GM12865 (cell line): ENCODE results near the gene SPOCK1.

Experiments used
- DNase-seq: peaks from one replicate; pipeline ENCODE4 v3.0.0; 2010; ENCODE audit warnings: low read depth
- H3K4me3 ChIP-seq: 2 replicates; pipeline ENCODE4 v1.5.1; 2011; ENCODE audit warnings: mild to moderate bottlenecking, low read depth, low read length, control low read depth
- TF ChIP-seq, protein P1 (sequence below): IDR thresholded peaks from 2 replicates; pipeline ENCODE4 v1.5.1; 2011; ENCODE audit warnings: low read length, control low read depth, low read depth, inconsistent platforms; ENCODE audit not compliant: insufficient read depth; ENCODE audit errors: missing control alignments

The SPOCK1 gene

DNA sequence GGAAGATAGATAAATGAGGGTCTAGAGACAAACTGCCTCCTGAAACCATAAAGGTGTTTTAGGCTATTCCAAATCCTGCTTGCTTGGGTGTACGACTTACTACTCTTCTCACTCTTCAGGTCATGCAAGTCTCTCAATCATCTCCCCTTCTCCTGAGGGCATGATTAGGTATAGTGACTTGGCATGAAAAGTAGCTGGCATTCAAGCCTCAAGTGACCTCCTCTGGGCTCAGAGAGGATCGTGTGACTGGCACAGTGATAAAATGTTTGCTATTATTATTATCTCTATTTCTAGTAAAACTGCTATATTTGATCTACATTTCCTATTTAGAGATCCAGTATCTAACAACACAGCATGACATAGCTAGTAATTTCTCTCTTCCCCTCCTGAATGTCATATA is 494.8 kb downstream of the SPOCK1 start:
- TF ChIP-seq, protein P1, sequence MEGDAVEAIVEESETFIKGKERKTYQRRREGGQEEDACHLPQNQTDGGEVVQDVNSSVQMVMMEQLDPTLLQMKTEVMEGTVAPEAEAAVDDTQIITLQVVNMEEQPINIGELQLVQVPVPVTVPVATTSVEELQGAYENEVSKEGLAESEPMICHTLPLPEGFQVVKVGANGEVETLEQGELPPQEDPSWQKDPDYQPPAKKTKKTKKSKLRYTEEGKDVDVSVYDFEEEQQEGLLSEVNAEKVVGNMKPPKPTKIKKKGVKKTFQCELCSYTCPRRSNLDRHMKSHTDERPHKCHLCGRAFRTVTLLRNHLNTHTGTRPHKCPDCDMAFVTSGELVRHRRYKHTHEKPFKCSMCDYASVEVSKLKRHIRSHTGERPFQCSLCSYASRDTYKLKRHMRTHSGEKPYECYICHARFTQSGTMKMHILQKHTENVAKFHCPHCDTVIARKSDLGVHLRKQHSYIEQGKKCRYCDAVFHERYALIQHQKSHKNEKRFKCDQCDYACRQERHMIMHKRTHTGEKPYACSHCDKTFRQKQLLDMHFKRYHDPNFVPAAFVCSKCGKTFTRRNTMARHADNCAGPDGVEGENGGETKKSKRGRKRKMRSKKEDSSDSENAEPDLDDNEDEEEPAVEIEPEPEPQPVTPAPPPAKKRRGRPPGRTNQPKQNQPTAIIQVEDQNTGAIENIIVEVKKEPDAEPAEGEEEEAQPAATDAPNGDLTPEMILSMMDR, result no peak
- no peak overlapping the region for H3K4me3 ChIP-seq
- DNase-seq, result no peak

DNA sequence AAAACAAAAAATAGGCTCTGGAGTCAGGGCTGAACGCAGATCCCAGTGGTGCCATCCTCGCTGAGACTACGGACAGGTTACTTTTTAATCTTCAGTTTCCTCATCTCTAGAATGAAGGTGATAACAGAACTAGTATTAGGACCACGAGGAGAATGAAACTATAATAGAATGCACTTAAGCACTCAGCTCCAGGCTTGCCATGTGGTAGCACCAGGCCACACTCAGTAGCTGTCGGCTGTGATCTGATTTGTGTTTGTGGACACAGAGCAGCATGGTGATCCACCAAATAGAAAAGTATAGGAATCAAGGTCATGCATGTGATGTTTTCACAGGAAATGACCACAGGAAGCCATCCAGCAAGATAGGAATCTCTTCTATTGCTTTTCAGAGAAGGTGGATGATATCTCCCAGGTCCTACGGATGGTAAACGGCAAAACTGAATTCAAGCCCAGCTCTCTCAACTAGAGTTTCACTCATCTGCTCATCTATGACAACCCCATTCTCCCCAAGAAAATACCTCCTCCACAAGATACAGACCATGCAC is 498.0 kb downstream of the SPOCK1 start:
- no peak overlapping the region for H3K4me3 ChIP-seq
- TF ChIP-seq, protein P1, result no peak
- DNase-seq, result no peak

DNA sequence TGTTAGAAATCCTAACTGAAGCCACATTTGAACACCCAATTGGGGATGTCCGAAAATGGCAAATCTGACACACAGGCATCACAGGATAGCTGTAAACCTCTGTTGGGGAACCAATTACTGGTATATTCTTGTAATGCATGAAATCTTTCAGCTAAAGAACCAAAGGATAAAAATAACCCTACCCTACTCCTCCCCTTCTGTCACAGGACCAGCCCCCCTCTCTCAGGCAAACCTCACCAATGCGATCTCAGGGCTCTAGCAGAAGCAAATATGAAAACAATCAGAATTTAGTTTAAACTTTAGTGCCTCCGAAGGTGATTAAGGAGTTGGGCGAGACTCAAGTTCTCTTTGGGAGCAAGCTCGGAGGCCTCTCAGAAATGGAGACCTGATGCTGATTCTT is 499.3 kb downstream of the SPOCK1 start:
- DNase-seq, result no peak
- TF ChIP-seq, protein P1, result no peak
- no peak overlapping the region for H3K4me3 ChIP-seq

DNA sequence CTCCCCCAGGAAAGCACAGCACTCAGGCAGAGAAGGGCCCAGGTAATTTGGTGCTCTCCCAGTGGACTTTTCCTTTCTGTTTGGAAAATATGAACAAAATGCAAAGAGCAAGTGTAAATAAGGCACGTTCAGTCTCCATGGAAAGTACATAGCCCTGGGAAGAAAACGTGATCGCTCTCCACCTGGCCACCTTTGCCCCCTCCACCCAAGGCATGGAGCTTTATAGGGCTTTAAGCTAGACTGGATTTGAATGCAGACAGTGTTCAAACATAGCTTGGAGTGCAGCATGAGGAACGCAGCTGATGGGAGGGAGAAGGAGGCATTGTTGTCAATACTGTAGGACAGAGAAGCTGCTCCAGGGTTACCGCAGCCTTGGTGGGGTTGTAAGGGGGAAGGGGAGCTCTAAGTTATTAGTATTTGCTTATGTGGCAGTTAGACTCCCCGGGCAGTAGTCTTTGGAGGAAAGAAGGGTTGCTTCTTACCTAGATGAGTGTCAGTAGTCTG is 500.2 kb downstream of the SPOCK1 start:
- H3K4me3 ChIP-seq, result no peak overlapping the region
- DNase-seq, result no peak
- TF ChIP-seq, protein P1, result no peak

DNA sequence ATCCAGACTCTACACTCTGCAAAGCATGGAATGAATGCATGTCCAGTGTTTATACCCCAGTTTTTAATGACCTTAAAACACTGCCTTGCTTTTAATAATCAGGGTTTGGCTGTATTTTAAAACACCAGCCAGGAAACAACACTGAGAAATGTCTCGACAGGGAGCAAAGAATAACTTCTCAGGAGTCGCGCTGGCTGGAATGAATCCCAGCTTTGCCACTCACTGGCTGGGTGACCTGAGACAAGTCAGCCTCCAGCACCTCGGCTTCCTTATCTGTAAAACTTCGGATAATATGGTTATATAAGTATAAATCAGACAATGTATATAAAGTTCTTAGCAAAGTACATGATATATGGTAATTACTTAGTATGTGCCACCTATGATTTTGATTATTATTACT is 505.0 kb downstream of the SPOCK1 start:
- H3K4me3 ChIP-seq, result no peak overlapping the region
- TF ChIP-seq, protein P1, result no peak
- no peak for DNase-seq

DNA sequence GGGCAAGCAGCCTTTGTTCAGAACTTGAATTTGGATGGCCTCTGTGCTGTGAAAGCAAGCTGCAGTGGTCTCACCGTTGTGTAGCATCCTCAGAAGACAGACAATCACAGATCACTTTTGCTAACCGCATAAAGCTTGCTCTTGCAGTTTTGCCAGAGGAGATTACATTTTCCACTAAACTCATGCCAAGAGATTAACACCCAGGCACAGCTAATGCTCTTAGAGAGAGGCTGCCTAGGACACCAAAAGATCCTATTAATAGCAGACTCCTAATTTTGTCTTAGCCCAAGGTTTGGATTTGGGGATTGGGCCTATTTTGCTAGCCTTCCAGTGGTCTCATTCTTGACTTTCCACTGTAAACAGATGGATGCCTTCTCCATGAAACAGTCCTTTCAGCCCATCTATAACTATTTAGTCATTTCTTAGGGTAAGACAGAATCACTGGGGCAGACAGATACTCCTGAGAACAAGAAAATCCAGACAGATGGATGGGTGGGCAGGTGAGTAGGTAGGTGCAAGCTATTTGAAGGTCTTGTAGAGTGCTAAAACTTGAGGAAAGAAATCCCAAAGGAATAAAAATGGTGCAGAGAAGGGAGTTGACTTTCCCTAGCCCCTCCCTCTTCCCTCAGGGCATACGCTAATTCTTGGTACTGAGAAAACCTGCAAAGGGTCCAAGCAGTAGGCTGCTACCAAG is 506.2 kb downstream of the SPOCK1 start:
- no peak overlapping the region for H3K4me3 ChIP-seq
- TF ChIP-seq, protein P1, result no peak
- DNase-seq, result no peak
